CD4-positive, alpha-beta T cell (primary cell): ENCODE measurements around the gene MYOZ3. TPM values are rescaled to one million over a fixed set of nuclear protein-coding genes. Genes with fewer than 3 reads are reported as not detected.

Experiments
- ATAC-seq: fragments of 200-7000 bp; cut with Tn5 transposase; one replicate; pipeline ENCODE4 v1.10.0; 2022; ENCODE audit warnings: mild to moderate bottlenecking; ENCODE audit not compliant: poor library complexity
- CTCF ChIA-PET: fragments of 350-600 bp; sonication (Branson Sonifier 250); formaldehyde crosslinking; loops from one replicate; lab custom pipeline; 2021; ENCODE audit warnings: antibody characterized with exemption, inconsistent platforms; lab: Charles Lee
- POLR2A ChIA-PET: fragments of 350-600 bp; sonication (Branson Sonifier 250); formaldehyde crosslinking; loops from one replicate; lab custom pipeline; 2021; ENCODE audit warnings: antibody characterized with exemption, inconsistent platforms; lab: Charles Lee
- DNase-seq, 14 experiments: peaks; one replicate each; pipeline ENCODE4 v3.0.0-alpha.2; 2013 to 2020; ENCODE audit warnings: mixed read lengths in 2 of 14
- H3K27ac ChIP-seq, 2 donors: one replicate each; pipeline versions ENCODE4 v1.5.1 to v1.7.0; 2013; ENCODE audit warnings: low read length in 2 of 2, low read depth in 1 of 2, mild to moderate bottlenecking in 1 of 2
- H3K27me3 ChIP-seq, 2 experiments: 1 replicate in 1 of 2; 2 replicates in 1 of 2; pipeline versions ENCODE4 v1.6.1 to v1.7.0; 2013; ENCODE audit warnings: low read length in 2 of 2, control low read depth in 1 of 2, mild to moderate bottlenecking in 1 of 2, moderate library complexity in 1 of 2; ENCODE audit not compliant: insufficient read depth in 2 of 2, control insufficient read depth in 1 of 2
- H3K36me3 ChIP-seq: one replicate; pipeline ENCODE4 v1.6.1; 2013; ENCODE audit warnings: low read length, control low read depth; ENCODE audit not compliant: insufficient read depth
- H3K4me1 ChIP-seq: one replicate; pipeline ENCODE4 v1.6.1; 2013; ENCODE audit warnings: low read length, control low read depth; ENCODE audit not compliant: insufficient read depth
- H3K4me3 ChIP-seq: one replicate; pipeline ENCODE4 v1.5.1; 2013; ENCODE audit warnings: mild to moderate bottlenecking, low read length, moderate library complexity
- H3K9me3 ChIP-seq, 2 experiments: 1 replicate in 1 of 2; 2 replicates in 1 of 2; pipeline versions ENCODE4 v1.6.1 to v1.7.0; 2013; ENCODE audit warnings: low read length in 2 of 2, mild to moderate bottlenecking in 2 of 2, control low read depth in 1 of 2, moderate library complexity in 1 of 2; ENCODE audit not compliant: control insufficient read depth in 1 of 2, insufficient read depth in 1 of 2
- H3K27ac Mint-ChIP-seq: one replicate; pipeline ENCODE4 v1.8.0; 2020; ENCODE audit warnings: mixed read lengths
- H3K27me3 Mint-ChIP-seq: one replicate; pipeline ENCODE4 v1.8.0; 2021; ENCODE audit warnings: mixed read lengths
- H3K36me3 Mint-ChIP-seq: one replicate; pipeline ENCODE4 v1.8.0; 2021; ENCODE audit warnings: low read depth, mixed read lengths
- H3K4me1 Mint-ChIP-seq: one replicate; pipeline ENCODE4 v1.8.0; 2021; ENCODE audit warnings: low read depth, mixed read lengths
- H3K4me3 Mint-ChIP-seq: one replicate; pipeline ENCODE4 v1.8.0; 2020; ENCODE audit warnings: mild to moderate bottlenecking, mixed read lengths
- H3K9me3 Mint-ChIP-seq: one replicate; pipeline ENCODE4 v1.8.0; 2020; ENCODE audit warnings: mixed read lengths
- CTCF ChIP-seq: fragments of 200-600 bp; IDR thresholded peaks from one replicate; pipeline ENCODE4 v1.8.0; 2022; ENCODE audit warnings: antibody characterized with exemption, mild to moderate bottlenecking
- intact Hi-C, 2 experiments: fragments of 100-400 bp; cut with DNase I in 1 of 2; cut with micrococcal nuclease in 1 of 2; formaldehyde crosslinking; loops; one replicate each; pipeline versions ENCODE4 v1.15.1 to v1.9.0; 2023 to 2025; cut with DNase I, micrococcal nuclease
- total RNA-seq, 174 experiments: library from RNA in 2 of 174; stranded (reverse) in 2 of 174; gene quantifications; one replicate each; pipeline ENCODE4 v1.2.3 and lab custom pipeline; 2021 to 2026

The MYOZ3 gene
- total RNA-seq, 2 experiments from 2014 or later: not detected

GRCh38 chr5:150674341-150674821 lies 13.3 kb downstream of the MYOZ3 start:
- no peak overlapping the region for H3K27ac Mint-ChIP-seq
- no peak overlapping the region for H3K4me3 Mint-ChIP-seq
- H3K9me3 Mint-ChIP-seq: no peaks in the 10 kb centered on the region
- Histone ChIP-seq H3K4me1 (peaks cover 18% of the 10 kb centered on the region), H3K27me3 (peaks cover 17 to 21% of the 10 kb centered on the region in 2 experiments), H3K4me3 (no peak overlapping the region), H3K36me3 (no peaks in the 10 kb centered on the region), H3K27ac (no peak overlapping the region), H3K9me3 (no peaks in the 10 kb centered on the region)
- no peak for ATAC-seq
- no peak for DNase-seq
- ChIA-PET CTCF (no interaction called here), POLR2A (no interaction called here)
- no peak for TF ChIP-seq CTCF
- peaks cover 25% of the 10 kb centered on the region for H3K27me3 Mint-ChIP-seq
- intact Hi-C loops: no loop called here
- peaks cover 14% of the 10 kb centered on the region for H3K4me1 Mint-ChIP-seq
- no peaks in the 10 kb centered on the region for H3K36me3 Mint-ChIP-seq

DNA sequence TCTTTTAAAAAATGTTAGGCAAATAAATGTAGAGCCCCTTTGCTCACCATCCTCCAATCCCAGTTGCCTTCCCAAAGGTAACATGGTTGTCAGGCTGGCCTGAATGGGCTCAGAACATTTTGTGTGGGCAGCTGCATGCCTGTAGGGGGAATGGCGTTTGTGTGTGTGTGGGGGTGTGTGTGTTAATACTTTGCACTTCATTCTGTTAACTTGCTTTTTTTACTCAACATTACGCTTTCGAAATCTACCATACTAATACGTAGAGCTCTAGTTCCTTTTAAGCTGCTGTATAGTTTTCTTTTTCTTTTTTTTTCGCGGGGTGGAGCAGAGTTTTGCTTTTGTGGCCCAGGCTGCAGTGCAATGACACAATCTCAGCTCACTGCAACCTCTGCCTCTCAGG lies 14.0 kb downstream of the MYOZ3 start:
- DNase-seq (no peak), ATAC-seq (no peak)
- no peaks in the 10 kb centered on the region for H3K36me3 ChIP-seq
- Mint-ChIP-seq H3K4me3 (no peak overlapping the region), H3K9me3 (no peaks in the 10 kb centered on the region), H3K27me3 (peaks cover 22% of the 10 kb centered on the region), H3K27ac (no peak overlapping the region), H3K4me1 (peaks cover 14% of the 10 kb centered on the region), H3K36me3 (peaks cover 3% of the 10 kb centered on the region)
- no peaks in the 10 kb centered on the region for H3K9me3 ChIP-seq
- H3K4me1 ChIP-seq: peaks cover 18% of the 10 kb centered on the region
- no peak overlapping the region for H3K27ac ChIP-seq
- no peak for TF ChIP-seq CTCF
- CTCF ChIA-PET: no interaction called here
- H3K27me3 ChIP-seq: peaks cover 14 to 18% of the 10 kb centered on the region in 2 experiments
- POLR2A ChIA-PET: no interaction called here
- intact Hi-C loops: no loop called here
- H3K4me3 ChIP-seq: no peak overlapping the region

DNA sequence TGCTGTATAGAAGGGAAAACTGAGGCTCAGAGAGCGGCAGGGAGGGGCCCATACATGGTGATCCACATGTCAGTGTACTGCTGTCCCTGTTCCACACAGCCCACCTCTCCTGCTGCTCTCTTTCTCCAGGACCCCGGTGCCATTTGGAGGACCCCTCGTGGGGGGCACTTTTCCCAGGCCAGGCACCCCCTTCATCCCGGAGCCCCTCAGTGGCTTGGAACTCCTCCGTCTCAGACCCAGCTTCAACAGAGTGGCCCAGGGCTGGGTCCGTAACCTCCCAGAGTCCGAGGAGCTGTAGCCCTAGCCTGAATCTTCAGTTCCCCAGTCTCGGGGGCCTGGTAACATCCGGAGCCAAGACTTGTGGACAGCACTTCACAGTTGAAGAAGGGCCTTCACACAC lies 15.5 kb downstream of the MYOZ3 start:
- Mint-ChIP-seq H3K36me3 (peaks cover 10% of the 10 kb centered on the region), H3K27ac (no peak overlapping the region), H3K4me1 (peaks cover 7% of the 10 kb centered on the region), H3K27me3 (peaks cover 8% of the 10 kb centered on the region), H3K9me3 (no peaks in the 10 kb centered on the region), H3K4me3 (no peak overlapping the region)
- H3K4me3 ChIP-seq: no peak overlapping the region
- DNase-seq (no peak), ATAC-seq (no peak)
- no peak overlapping the region for H3K27ac ChIP-seq
- no peaks in the 10 kb centered on the region for H3K36me3 ChIP-seq
- ChIA-PET POLR2A (no interaction called here), CTCF (interaction anchor here (0.6 kb wide), 1 partner anchor 16 kb away, joined by 4 read pairs; no protein-coding TSS in a partner anchor)
- no peak for TF ChIP-seq CTCF
- H3K4me1 ChIP-seq: peaks cover 14% of the 10 kb centered on the region
- no peaks in the 10 kb centered on the region for H3K9me3 ChIP-seq
- intact Hi-C loops: no loop called here
- peaks cover 2 to 4% of the 10 kb centered on the region in 2 experiments for H3K27me3 ChIP-seq
